PFSK-1 (cell line): ENCODE data around the gene RUNX1.

ENCODE experiments used
- FOXP2 ChIP-seq: optimal IDR thresholded peaks from 2 replicates; pipeline ENCODE3; 2011; ENCODE audit warnings: borderline replicate concordance, control low read depth, inconsistent platforms; ENCODE audit not compliant: insufficient read depth; ENCODE audit errors: extremely low read length, extremely low read depth
- POLR2AphosphoS5 ChIP-seq: IDR thresholded peaks from 2 replicates; pipeline ENCODE4 v1.6.1; 2012; ENCODE audit warnings: low read depth, mild to moderate bottlenecking, control low read depth, low read length, moderate library complexity

- TF ChIP-seq FOXP2 (no peak), POLR2AphosphoS5 (no peak)
Measured at GRCh38 chr21:34992736-34993398, 56.2 kb downstream of the RUNX1 start.
